HG02943 (cell line): ENCODE measurements around the gene RHOBTB3.

Experiments used
- ATAC-seq: cut with Tn5 transposase; IDR thresholded peaks from one replicate; pipeline ENCODE4 v1.9.1; 2021; ENCODE audit warnings: mild to moderate bottlenecking, low read depth, moderate library complexity; ENCODE audit not compliant: unreplicated experiment

RHOBTB3 gene

GRCh38 chr5:95761771-95762651 lies 30.9 kb downstream of the RHOBTB3 start:
- no peak for ATAC-seq

GRCh38 chr5:95762652-95763041 lies 31.5 kb downstream of the RHOBTB3 start:
- ATAC-seq, result no peak

- no peak for ATAC-seq
Measured at GRCh38 chr5:95763941-95764340, 32.8 kb downstream of the RHOBTB3 start.

GRCh38 chr5:95768731-95769130 lies 37.6 kb downstream of the RHOBTB3 start:
- no peak for ATAC-seq

- ATAC-seq, result no peak
Measured at GRCh38 chr5:95770830-95771708, 39.9 kb downstream of the RHOBTB3 start.

- ATAC-seq, result no peak
Measured at GRCh38 chr5:95771892-95772291, 40.8 kb downstream of the RHOBTB3 start.

- ATAC-seq, result no peak
Measured at GRCh38 chr5:95773335-95774059, 42.4 kb downstream of the RHOBTB3 start.

GRCh38 chr5:95777441-95777840 lies 46.3 kb downstream of the RHOBTB3 start:
- ATAC-seq, result no peak

GRCh38 chr5:95778713-95779436 lies 47.7 kb downstream of the RHOBTB3 start:
- no peak for ATAC-seq

- ATAC-seq, result no peak
Measured at GRCh38 chr5:95779611-95780010, 48.5 kb downstream of the RHOBTB3 start.

GRCh38 chr5:95780597-95780996 lies 49.5 kb downstream of the RHOBTB3 start:
- ATAC-seq, result no peak

- ATAC-seq, result peak; percentile 70
Measured at GRCh38 chr5:95781101-95781583, 50.0 kb downstream of the RHOBTB3 start.

- ATAC-seq, result no peak
Measured at GRCh38 chr5:95782181-95782580, 51.0 kb downstream of the RHOBTB3 start.

- no peak for ATAC-seq
Measured at GRCh38 chr5:95783661-95784060, 52.5 kb downstream of the RHOBTB3 start.

- ATAC-seq, result no peak
Measured at GRCh38 chr5:95784514-95785302, 53.6 kb downstream of the RHOBTB3 start.

- no peak for ATAC-seq
Measured at GRCh38 chr5:95786821-95787418, 55.8 kb downstream of the RHOBTB3 start.

- ATAC-seq, result no peak
Measured at GRCh38 chr5:95788493-95788892, 57.4 kb downstream of the RHOBTB3 start.

- ATAC-seq, result no peak
Measured at GRCh38 chr5:95791751-95792150, 60.6 kb downstream of the RHOBTB3 start.

- no peak for ATAC-seq
Measured at GRCh38 chr5:95794070-95794516, 63.0 kb downstream of the RHOBTB3 start.
